ENCODE data around the gene OR1I1.

The OR1I1 gene

GRCh38 chr19:15138427-15138826, 56.4 kb downstream of the OR1I1 start:
- TF ChIP-seq REST (IDR thresholded peaks at IDR 0.05; ENCODE audit: insufficient replicate concordance, low read depth) (no peak), POLR2AphosphoS5 (IDR thresholded peaks at IDR 0.05; ENCODE audit: low read depth) (no peak), SPI1 (IDR thresholded peaks at IDR 0.05; ENCODE audit: borderline replicate concordance, low read depth) (no peak), GABPA (IDR thresholded peaks at IDR 0.05; ENCODE audit: low read depth) (no peak), CTCF (IDR thresholded peaks at IDR 0.05; ENCODE audit: insufficient read depth, low read length) (no peak)
- no peak overlapping the region for H3K4me3 ChIP-seq (replicated peaks; ENCODE audit: insufficient read depth, low read length)
- no peak for DNase-seq (ENCODE audit: low read depth in 1 of 2, low spot score in 1 of 2)
- H3K27ac ChIP-seq (replicated peaks), result no peak overlapping the region
- H3K27me3 ChIP-seq (ENCODE audit: insufficient read depth, poor library complexity, severe bottlenecking), result no peaks in the 10 kb centered on the region

GRCh38 chr19:15141143-15141542, 59.1 kb downstream of the OR1I1 start:
- Histone ChIP-seq H3K27ac (replicated peaks) (no peak overlapping the region), H3K4me3 (replicated peaks; ENCODE audit: insufficient read depth, low read length) (no peak overlapping the region), H3K27me3 (ENCODE audit: insufficient read depth, poor library complexity, severe bottlenecking) (no peaks in the 10 kb centered on the region)
- TF ChIP-seq CTCF (IDR thresholded peaks at IDR 0.05; ENCODE audit: insufficient read depth, low read length) (no peak), REST (IDR thresholded peaks at IDR 0.05; ENCODE audit: insufficient replicate concordance, low read depth) (no peak), SPI1 (IDR thresholded peaks at IDR 0.05; ENCODE audit: borderline replicate concordance, low read depth) (no peak)
- DNase-seq (ENCODE audit: low read depth in 1 of 2, low spot score in 1 of 2), result no peak

- TF ChIP-seq SPI1 (IDR thresholded peaks at IDR 0.05; ENCODE audit: borderline replicate concordance, low read depth) (no peak), REST (IDR thresholded peaks at IDR 0.05; ENCODE audit: insufficient replicate concordance, low read depth) (no peak), GABPA (IDR thresholded peaks at IDR 0.05; ENCODE audit: low read depth) (no peak)
- no peaks in the 10 kb centered on the region for H3K27me3 ChIP-seq (ENCODE audit: insufficient read depth, poor library complexity, severe bottlenecking)
- no peak overlapping the region for H3K27ac ChIP-seq (replicated peaks)
- no peak overlapping the region for H3K4me3 ChIP-seq (replicated peaks; ENCODE audit: insufficient read depth, low read length)
- DNase-seq (ENCODE audit: low read depth in 1 of 2, low spot score in 1 of 2), result no peak
Observed at GRCh38 chr19:15142313-15142712, 60.3 kb downstream of the OR1I1 start.
